Astrocyte of the cerebellum (primary cell): Measurements from ENCODE around the gene KRT3.

Experiments used
- DNase-seq: peaks from one replicate; pipeline ENCODE4 v3.0.0-alpha.2; 2011; ENCODE audit warnings: low read depth
- H3K4me3 ChIP-seq: 2 replicates; pipeline ENCODE4 v1.5.1; 2011; ENCODE audit warnings: mild to moderate bottlenecking, low read depth, low read length, moderate library complexity
- CTCF ChIP-seq: IDR thresholded peaks from 2 replicates; pipeline ENCODE4 v1.5.1; 2012; ENCODE audit warnings: low read length, low read depth, moderate library complexity, mild to moderate bottlenecking; ENCODE audit errors: missing control alignments
- in situ Hi-C: cut with HindIII; loops from 2 replicates; pipeline ENCODE4 v1.10.0; 2017; ENCODE audit warnings: low sequenced_read_pairs

Gene KRT3

GRCh38 chr12:52822771-52823510 lies 27.0 kb upstream of the KRT3 start:
- no peak for DNase-seq
- no peak overlapping the region for H3K4me3 ChIP-seq
- no peak for TF ChIP-seq CTCF
- in situ Hi-C loops, result no loop called here

- DNase-seq, result no peak
- in situ Hi-C loops, result no loop called here
- TF ChIP-seq CTCF, result no peak
- H3K4me3 ChIP-seq, result no peak overlapping the region
Measured at GRCh38 chr12:52821826-52822660, 26.1 kb upstream of the KRT3 start.

- no peak for TF ChIP-seq CTCF
- in situ Hi-C loops, result no loop called here
- no peak overlapping the region for H3K4me3 ChIP-seq
- DNase-seq, result no peak
Measured at GRCh38 chr12:52821071-52821730, 25.3 kb upstream of the KRT3 start.

- no peak overlapping the region for H3K4me3 ChIP-seq
- no peak for DNase-seq
- in situ Hi-C loops, result no loop called here
- TF ChIP-seq CTCF, result no peak
Measured at GRCh38 chr12:52820521-52820920, 24.6 kb upstream of the KRT3 start.

GRCh38 chr12:52819731-52820510 lies 24.0 kb upstream of the KRT3 start:
- in situ Hi-C loops, result no loop called here
- no peak overlapping the region for H3K4me3 ChIP-seq
- no peak for DNase-seq
- TF ChIP-seq CTCF, result no peak

GRCh38 chr12:52818887-52819420 lies 23.0 kb upstream of the KRT3 start:
- no peak for DNase-seq
- in situ Hi-C loops, result no loop called here
- no peak for TF ChIP-seq CTCF
- no peak overlapping the region for H3K4me3 ChIP-seq
